Measurements from ENCODE around the gene RAB17.

The RAB17 gene

GRCh38 chr2:237633061-237633561 lies 42.6 kb upstream of the RAB17 start:
- TF ChIP-seq CTCF (IDR thresholded peaks at IDR 0.05; ENCODE audit: low read depth, low read length), result no peak

GRCh38 chr2:237631801-237632585 lies 41.5 kb upstream of the RAB17 start:
- DNase-seq (ENCODE audit: extremely low read depth, low read depth), result no peak
- no peak for TF ChIP-seq CTCF (IDR thresholded peaks at IDR 0.05; ENCODE audit: low read depth, low read length)

More at GRCh38 chr2:237633061-237633561, 42.6 kb upstream of the RAB17 start:
- no peak for DNase-seq (ENCODE audit: extremely low read depth, low read depth)

DNA sequence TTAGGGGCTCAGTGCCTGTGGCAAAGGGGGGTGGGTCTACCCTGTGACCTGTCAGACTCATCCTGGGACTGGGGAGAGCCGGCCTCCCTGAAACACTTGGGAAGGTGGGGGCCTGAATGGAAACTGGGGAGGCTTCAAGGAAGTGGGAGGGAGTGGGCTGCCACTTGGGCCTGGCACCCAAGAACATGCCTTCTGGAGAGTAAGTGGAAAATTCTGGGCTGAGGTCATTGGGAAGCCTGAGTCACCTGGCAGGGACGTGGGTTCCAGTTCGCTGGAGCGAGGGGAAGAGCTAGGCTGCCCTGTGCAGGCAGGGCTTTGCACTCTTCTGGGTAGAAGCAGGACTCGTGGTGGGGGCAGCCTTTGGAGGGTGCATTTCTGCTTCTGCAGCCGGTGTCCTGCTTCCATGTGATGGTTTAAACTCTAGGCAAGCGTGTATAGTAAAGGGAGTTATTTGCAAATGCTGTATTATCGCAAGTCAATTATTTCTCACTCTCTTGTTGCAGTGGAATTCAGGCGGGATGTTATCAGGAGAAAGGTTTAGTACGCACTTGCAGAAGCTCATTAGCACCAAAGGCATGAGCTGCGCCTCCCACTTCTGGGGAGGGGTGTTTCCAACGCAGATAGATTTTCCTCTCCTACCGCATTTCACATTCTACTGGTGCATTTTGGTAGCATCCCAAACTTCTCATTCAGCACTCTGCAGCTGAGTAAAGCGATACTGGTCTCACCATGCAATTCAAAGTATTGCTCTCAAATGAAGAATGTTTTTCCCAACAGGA lies 40.7 kb upstream of the RAB17 start:
- no peak for DNase-seq (ENCODE audit: extremely low read depth, low read depth)
- no peak for TF ChIP-seq CTCF (IDR thresholded peaks at IDR 0.05; ENCODE audit: low read depth, low read length)

- no peak for TF ChIP-seq CTCF (IDR thresholded peaks at IDR 0.05; ENCODE audit: low read depth, low read length)
- DNase-seq (ENCODE audit: extremely low read depth, low read depth), result no peak
These were observed 39.9 kb upstream of the RAB17 start for GRCh38 chr2:237630216-237631000.

GRCh38 chr2:237629739-237630138 lies 39.2 kb upstream of the RAB17 start:
- TF ChIP-seq CTCF (IDR thresholded peaks at IDR 0.05; ENCODE audit: low read depth, low read length), result no peak
- no peak for DNase-seq (ENCODE audit: extremely low read depth, low read depth)

DNA sequence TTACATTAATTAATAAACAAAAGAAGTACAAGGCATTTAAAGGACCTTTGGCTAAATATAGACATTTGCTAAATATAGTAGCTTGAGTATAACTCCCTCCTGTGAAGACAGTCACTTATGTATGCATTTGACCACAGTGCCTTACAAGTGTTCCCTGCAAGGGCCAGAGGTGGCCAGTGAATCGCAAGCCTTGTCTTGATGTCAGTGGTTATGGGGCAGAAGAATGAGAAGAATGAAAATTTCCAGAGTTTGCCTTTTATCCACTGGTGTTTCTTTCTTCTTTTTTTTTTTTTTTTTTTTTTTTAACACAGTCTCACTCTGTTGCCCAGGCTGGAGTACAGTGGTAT lies 38.6 kb upstream of the RAB17 start:
- no peak for DNase-seq (ENCODE audit: extremely low read depth, low read depth)
- no peak for TF ChIP-seq CTCF (IDR thresholded peaks at IDR 0.05; ENCODE audit: low read depth, low read length)

All from AG09319 (cell line).